K562 (cell line): ENCODE data around the gene AKT1S1. TPM values are rescaled to one million over a fixed set of nuclear protein-coding genes. Genes with fewer than 3 reads are reported as not detected.

Experiments used
- ARHGAP35 ChIP-seq: fragments of 450-650 bp; IDR thresholded peaks from 2 replicates; pipeline ENCODE4 v1.6.1; 2018; ENCODE audit not compliant: partially characterized antibody
- CREB3L1 ChIP-seq: fragments of 450-650 bp; IDR thresholded peaks from 2 replicates; pipeline ENCODE4 v1.6.1; 2014; ENCODE audit warnings: low read depth, mild to moderate bottlenecking, moderate library complexity, borderline replicate concordance
- EGR1 ChIP-seq: fragments of 450-650 bp; conservative IDR thresholded peaks from 2 replicates; pipeline ENCODE4 v1.6.1; 2017; ENCODE audit warnings: mild to moderate bottlenecking
- ELF4 ChIP-seq: fragments of 450-650 bp; formaldehyde crosslinking; IDR thresholded peaks from 2 replicates; pipeline ENCODE4 v1.4.0; 2022; ENCODE audit warnings: missing genetic modification characterization
- FOXJ2 ChIP-seq: fragments of 200-800 bp; sonication (Bioruptor generic); IDR thresholded peaks from 2 replicates; pipeline ENCODE4 v1.6.1; 2016; ENCODE audit warnings: missing genetic modification characterization, missing compliant biosample characterization
- MED1 ChIP-seq: sonication (generic); formaldehyde crosslinking; IDR thresholded peaks from 2 replicates; pipeline ENCODE4 v1.8.1; 2023; ENCODE audit warnings: missing genetic modification reagents, borderline replicate concordance
- NFIC ChIP-seq: fragments of 450-650 bp; IDR thresholded peaks from 2 replicates; pipeline ENCODE4 v1.6.1; 2017; ENCODE audit warnings: mild to moderate bottlenecking, inconsistent platforms
- NR2F6 ChIP-seq: fragments of 450-650 bp; formaldehyde crosslinking; IDR thresholded peaks from 2 replicates; pipeline ENCODE4 v1.4.0; 2020; ENCODE audit warnings: mild to moderate bottlenecking
- PHF8 ChIP-seq: fragments of 200-600 bp; sonication (generic); IDR thresholded peaks from 2 replicates; pipeline ENCODE4 v1.6.1; 2012; ENCODE audit warnings: mixed run types, mild to moderate bottlenecking, inconsistent platforms, low read length, moderate library complexity, borderline replicate concordance
- PURB ChIP-seq: sonication (generic); formaldehyde crosslinking; IDR thresholded peaks from 2 replicates; pipeline ENCODE4 v1.9.0; 2021; ENCODE audit warnings: low read depth, mild to moderate bottlenecking, missing genetic modification reagents
- SAP30 ChIP-seq: fragments of 200-600 bp; sonication (generic); IDR thresholded peaks from 2 replicates; pipeline ENCODE4 v1.6.1; 2012; ENCODE audit warnings: borderline replicate concordance, low read depth, mild to moderate bottlenecking, moderate library complexity, low read length, control low read depth, inconsistent platforms; ENCODE audit not compliant: insufficient read depth, poor library complexity, severe bottlenecking
- SREBF1 ChIP-seq: fragments of 150-350 bp; IDR thresholded peaks from 2 replicates; pipeline ENCODE4 v1.6.1; 2014; ENCODE audit warnings: antibody characterized with exemption, low read depth, low read length, borderline replicate concordance
- SUPT5H ChIP-seq: fragments of 450-650 bp; IDR thresholded peaks from 2 replicates; pipeline ENCODE4 v1.6.1; 2016
- THRAP3 ChIP-seq: fragments of 450-650 bp; IDR thresholded peaks from 2 replicates; pipeline ENCODE4 v1.6.1; 2016; ENCODE audit warnings: mild to moderate bottlenecking, inconsistent platforms, borderline replicate concordance
- TOE1 ChIP-seq, 2 experiments: fragments of 450-650 bp in 1 of 2; sonication (generic) in 1 of 2; formaldehyde crosslinking in 1 of 2; IDR thresholded peaks; 2 replicates each; pipeline versions ENCODE4 v1.7.1 to v1.8.0; 2016 to 2022; ENCODE audit warnings: borderline replicate concordance in 2 of 2, mild to moderate bottlenecking in 2 of 2, antibody characterized with exemption in 1 of 2, inconsistent platforms in 1 of 2, low read depth in 1 of 2, missing genetic modification reagents in 1 of 2, moderate library complexity in 1 of 2
- TRIM24 ChIP-seq, 2 experiments: fragments of 450-650 bp; IDR thresholded peaks; 2 replicates each; pipeline ENCODE4 v1.6.1; 2016
- ZBTB33 ChIP-seq: sonication (generic); formaldehyde crosslinking; IDR thresholded peaks from 2 replicates; pipeline ENCODE4 v1.8.1; 2023; ENCODE audit warnings: mild to moderate bottlenecking, missing genetic modification reagents
- ZNF23 ChIP-seq: fragments of 250-450 bp; sonication (Bioruptor Pico); IDR thresholded peaks from 2 replicates; pipeline ENCODE4 v1.4.0; 2020; ENCODE audit warnings: mild to moderate bottlenecking
- polyA plus RNA-seq, 8 experiments: library from polyadenylated mRNA; depleted of rRNA in 4 of 8; stranded (reverse) in 5 of 8; unstranded in 3 of 8; fragments of >200 nt; fragmentation: Nextera tagmentation in 2 of 8; fragmentation: Illumina TruSeq in 1 of 8; extraction: Ambion mirVana in 2 of 8; extraction: Trizol in 1 of 8; gene quantifications; 2 replicates each; pipeline versions ENCODE4 v1.2.1 to v1.2.3, GENCODE V29; 2011 to 2014; ENCODE audit warnings: inconsistent platforms in 1 of 8, missing spikeins in 1 of 8
- total RNA-seq, 7 experiments: library from RNA; depleted of rRNA in 6 of 7; stranded (reverse); fragments of >200 nt in 6 of 7; fragmentation: Illumina TruSeq in 2 of 7; extraction: Trizol in 2 of 7; gene quantifications; 2 replicates each; pipeline versions ENCODE4 v1.2.1 to v1.2.3, GENCODE V29; 2011 to 2021; ENCODE audit warnings: low replicate concordance in 1 of 7
- TF ChIP-seq, protein P1 (sequence below): fragments of 250-450 bp; sonication (Bioruptor Pico); IDR thresholded peaks from 2 replicates; pipeline ENCODE4 v1.8.0; 2021; ENCODE audit warnings: moderate library complexity, mild to moderate bottlenecking, inconsistent platforms
- TF ChIP-seq, protein P2 (sequence below), 2 experiments: fragments of 250-450 bp in 1 of 2; fragments of 450-650 bp in 1 of 2; sonication (Bioruptor Pico) in 1 of 2; IDR thresholded peaks; 2 replicates each; pipeline versions ENCODE4 v1.6.1 to v1.8.0; 2016 to 2021; ENCODE audit warnings: mild to moderate bottlenecking in 2 of 2, moderate library complexity in 2 of 2, missing compliant biosample characterization in 1 of 2, missing genetic modification characterization in 1 of 2

Gene AKT1S1
- total and polyA plus RNA-seq, 9 of the 15 experiments (the other 6 are each of a cell fraction or from before 2014, with no cell fraction given) = 1.2 to 50.3 (median 17.1) TPM

DNA sequence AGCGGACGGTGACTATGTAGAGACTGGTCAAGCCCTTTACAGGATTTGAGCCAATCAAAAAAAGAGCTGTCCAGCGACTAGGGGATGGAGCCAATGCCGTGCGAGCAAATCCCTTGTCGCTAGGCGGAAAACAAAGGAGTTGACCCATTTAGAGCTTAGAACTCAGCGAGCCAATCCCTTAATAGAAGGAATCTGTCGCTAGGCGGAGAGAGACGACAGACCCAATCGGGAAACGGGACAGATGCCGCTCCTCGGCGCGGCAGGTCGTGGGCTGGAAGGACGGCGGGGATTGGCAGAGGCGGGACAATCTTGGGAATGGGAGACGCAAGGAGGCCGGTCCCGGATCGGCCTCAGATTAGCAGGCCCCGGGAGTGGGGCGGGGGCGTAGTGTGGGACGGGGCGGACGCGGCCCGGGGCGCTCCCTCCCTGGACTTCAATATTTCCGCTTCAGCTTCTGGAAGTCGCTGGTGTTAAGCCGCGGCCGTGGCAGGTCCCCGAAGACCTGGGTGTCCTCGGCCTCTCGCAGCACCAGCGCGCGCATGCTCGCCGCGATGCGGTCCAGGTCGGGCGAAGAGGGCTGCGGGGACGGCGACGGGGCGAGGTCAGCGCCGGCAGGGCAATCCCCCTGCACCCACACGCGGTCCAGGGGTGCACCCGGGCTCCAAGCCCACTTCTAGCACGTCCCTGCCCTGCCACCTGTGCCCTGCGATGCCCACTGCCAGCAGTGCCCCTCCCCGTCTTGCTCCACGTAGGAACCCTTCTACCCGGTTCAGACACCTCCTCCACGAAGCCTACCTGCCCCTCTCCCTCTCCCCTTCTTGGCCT lies 7.5 kb downstream of the AKT1S1 start (continued):
- TF ChIP-seq ZBTB33 (CRISPR knock-in tag) = no peak
- TF ChIP-seq ELF4 = 0 out of 2 replicates have a peak, but pooled peaks have one; percentile 21
- 0 out of 2 replicates have a peak, but pooled peaks have one; percentile 22 for TF ChIP-seq TOE1 (IDR thresholded peaks at IDR 0.05; ENCODE audit: borderline replicate concordance)
- no peak for TF ChIP-seq TOE1 (CRISPR knock-in tag; IDR thresholded peaks at IDR 0.05; ENCODE audit: borderline replicate concordance, low read depth)
- no peak for TF ChIP-seq ARHGAP35
- TF ChIP-seq, protein P1, sequence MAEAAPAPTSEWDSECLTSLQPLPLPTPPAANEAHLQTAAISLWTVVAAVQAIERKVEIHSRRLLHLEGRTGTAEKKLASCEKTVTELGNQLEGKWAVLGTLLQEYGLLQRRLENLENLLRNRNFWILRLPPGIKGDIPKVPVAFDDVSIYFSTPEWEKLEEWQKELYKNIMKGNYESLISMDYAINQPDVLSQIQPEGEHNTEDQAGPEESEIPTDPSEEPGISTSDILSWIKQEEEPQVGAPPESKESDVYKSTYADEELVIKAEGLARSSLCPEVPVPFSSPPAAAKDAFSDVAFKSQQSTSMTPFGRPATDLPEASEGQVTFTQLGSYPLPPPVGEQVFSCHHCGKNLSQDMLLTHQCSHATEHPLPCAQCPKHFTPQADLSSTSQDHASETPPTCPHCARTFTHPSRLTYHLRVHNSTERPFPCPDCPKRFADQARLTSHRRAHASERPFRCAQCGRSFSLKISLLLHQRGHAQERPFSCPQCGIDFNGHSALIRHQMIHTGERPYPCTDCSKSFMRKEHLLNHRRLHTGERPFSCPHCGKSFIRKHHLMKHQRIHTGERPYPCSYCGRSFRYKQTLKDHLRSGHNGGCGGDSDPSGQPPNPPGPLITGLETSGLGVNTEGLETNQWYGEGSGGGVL (CRISPR knock-in tag) = no peak
- TF ChIP-seq CREB3L1 = peak; percentile 19; the same call in 1 of the 2 replicates
- no peak for TF ChIP-seq THRAP3
- no peak for TF ChIP-seq ZNF23
- no peak for TF ChIP-seq PURB
- TF ChIP-seq MED1 (CRISPR knock-in tag) = no peak
- TF ChIP-seq FOXJ2 (tag) = peak; percentile 74; the same call in 1 of the 2 replicates
- TF ChIP-seq, protein P2, sequence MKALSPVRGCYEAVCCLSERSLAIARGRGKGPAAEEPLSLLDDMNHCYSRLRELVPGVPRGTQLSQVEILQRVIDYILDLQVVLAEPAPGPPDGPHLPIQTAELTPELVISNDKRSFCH (CRISPR knock-in tag; IDR thresholded peaks at IDR 0.05) = no peak
- TF ChIP-seq, protein P2 (tag; IDR thresholded peaks at IDR 0.05) = 0 out of 2 replicates have a peak, but pooled peaks have one; percentile 30
- TF ChIP-seq EGR1 = peak; percentile 95
- 0 out of 4 replicates have a peak, but pooled peaks of 1 of the 2 experiments have one; percentile 13 for TF ChIP-seq TRIM24 (IDR thresholded peaks at IDR 0.05)
- TF ChIP-seq PHF8 = peak; percentile 59; the same call in 1 of the 2 replicates
- TF ChIP-seq SUPT5H = no peak; the same call in 1 of the 2 replicates
- TF ChIP-seq SREBF1 = no peak
- TF ChIP-seq SAP30 = peak; percentile 38
- no peak; the same call in 1 of the 2 replicates for TF ChIP-seq NFIC
- TF ChIP-seq NR2F6 (CRISPR knock-in tag) = no peak
